Panc1 (cell line): ENCODE data around the gene SPATC1L. TPM values are rescaled to one million over a fixed set of nuclear protein-coding genes. Genes with fewer than 3 reads are reported as not detected.
"Not testable (repeated sequence)": the region's sequence is repeated elsewhere in the genome, so short reads cannot be mapped to it uniquely, and the experiment has no call there.

Source experiments
- ATAC-seq: fragments of 200-7000 bp; cut with Tn5 transposase; 2 replicates; pipeline ENCODE4 v1.9.1; 2020; ENCODE audit warnings: mild to moderate bottlenecking, moderate library complexity
- BruUV-seq: library from RNA; stranded (reverse); fragments of 400-500 nt; replicated peaks from 2 replicates; lab custom pipeline; 2021; lab: Mats Ljungman, UMichigan
- CTCF ChIA-PET: fragments of 300-600 bp; sonication (Branson Sonifier 250); formaldehyde crosslinking; loops from one replicate; lab custom pipeline; 2022; ENCODE audit warnings: antibody characterized with exemption; lab: Charles Lee
- POLR2A ChIA-PET: fragments of 300-600 bp; sonication (Branson Sonifier 250); formaldehyde crosslinking; loops from one replicate; lab custom pipeline; 2022; ENCODE audit warnings: antibody characterized with exemption; lab: Charles Lee
- DNase-seq: peaks from one replicate; pipeline ENCODE4 v3.0.0-alpha.2; 2010; ENCODE audit warnings: low read depth, low spot score
- H3K27ac ChIP-seq: 2 replicates; pipeline ENCODE4 v1.5.1; 2011; ENCODE audit warnings: mild to moderate bottlenecking, low read length, inconsistent platforms
- H3K27me3 ChIP-seq: fragments of 200-500 bp; sonication (Bioruptor generic); 2 replicates; pipeline ENCODE4 v1.6.0; 2014; ENCODE audit warnings: low read length, inconsistent platforms; ENCODE audit not compliant: control insufficient read depth, insufficient read depth
- H3K36me3 ChIP-seq: fragments of 200-500 bp; sonication (Bioruptor generic); 2 replicates; pipeline ENCODE4 v1.5.1; 2014; ENCODE audit warnings: inconsistent platforms, mild to moderate bottlenecking, low read length, moderate library complexity; ENCODE audit not compliant: control insufficient read depth, insufficient read depth
- H3K4me1 ChIP-seq: 2 replicates; pipeline ENCODE4 v1.5.1; 2011; ENCODE audit warnings: inconsistent platforms, mild to moderate bottlenecking, low read length, moderate library complexity; ENCODE audit not compliant: control insufficient read depth, insufficient read depth
- H3K4me3 ChIP-seq, 2 experiments: 2 replicates each; pipeline ENCODE4 v1.5.1; 2011 to 2012; ENCODE audit warnings: low read depth in 2 of 2, low read length in 2 of 2, mild to moderate bottlenecking in 2 of 2, inconsistent platforms in 1 of 2, moderate library complexity in 1 of 2
- H3K9me3 ChIP-seq: fragments of 200-500 bp; sonication (Bioruptor generic); 2 replicates; pipeline ENCODE4 v1.5.1; 2014; ENCODE audit warnings: low read depth, mild to moderate bottlenecking, inconsistent platforms, low read length, moderate library complexity; ENCODE audit not compliant: control insufficient read depth, insufficient read depth
- CTCF ChIP-seq: fragments of 450-650 bp; IDR thresholded peaks from 2 replicates; pipeline ENCODE4 v1.5.1; 2017; ENCODE audit warnings: mild to moderate bottlenecking
- POLR2AphosphoS5 ChIP-seq: IDR thresholded peaks from 2 replicates; pipeline ENCODE4 v1.6.1; 2012; ENCODE audit warnings: mild to moderate bottlenecking, low read depth, low read length, moderate library complexity
- REST ChIP-seq, 2 experiments: IDR thresholded peaks; 2 replicates each; pipeline ENCODE4 v1.6.1; 2011 to 2012; ENCODE audit warnings: low read depth in 2 of 2, control low read depth in 1 of 2, low read length in 1 of 2, mild to moderate bottlenecking in 1 of 2, moderate library complexity in 1 of 2; ENCODE audit not compliant: insufficient read depth in 1 of 2
- SIN3A ChIP-seq: IDR thresholded peaks from 2 replicates; pipeline ENCODE4 v1.6.1; 2012; ENCODE audit warnings: low read depth, mild to moderate bottlenecking, low read length, moderate library complexity, borderline replicate concordance; ENCODE audit not compliant: insufficient read depth
- TCF7L2 ChIP-seq: IDR thresholded peaks from 2 replicates; pipeline ENCODE4 v1.6.1; 2011; ENCODE audit warnings: mild to moderate bottlenecking, low read depth, low read length, inconsistent platforms
- in situ Hi-C: cut with HindIII; loops from 2 replicates; pipeline ENCODE4 v1.10.0; 2016; ENCODE audit warnings: low sequenced_read_pairs, low pct_unique_long_range_greater_than_20kb
- intact Hi-C: fragments of 100-400 bp; cut with micrococcal nuclease; formaldehyde crosslinking; loops from one replicate; pipeline ENCODE4 v1.10.0; 2022; ENCODE audit not compliant: unreplicated experiment
- total RNA-seq: library from RNA; stranded (reverse); gene quantifications from one replicate; pipeline ENCODE4 v1.2.1, GENCODE V29; 2021; ENCODE audit not compliant: unreplicated experiment

The SPATC1L gene
- total RNA-seq, 1 experiment from 2014 or later, result 0.26 TPM

GRCh38 chr21:46147429-46147828 is 36.8 kb downstream of the SPATC1L start:
- H3K9me3 ChIP-seq, intact Hi-C loops, H3K27ac ChIP-seq, H3K36me3 ChIP-seq, BruUV-seq, POLR2A ChIA-PET, H3K4me1 ChIP-seq, H3K4me3 ChIP-seq, H3K27me3 ChIP-seq, in situ Hi-C loops: not testable (repeated sequence)
- peak; percentile 91 for TF ChIP-seq CTCF
- CTCF ChIA-PET, result interaction anchor here (0.7 kb wide), 1 partner anchor 20 kb away, joined by 3 read pairs; no protein-coding TSS in a partner anchor
- DNase-seq (peak; percentile 32), ATAC-seq (peak; percentile 74)

GRCh38 chr21:46146856-46147255 is 37.4 kb downstream of the SPATC1L start:
- no peaks in the 10 kb centered on the region for H3K9me3 ChIP-seq
- no peaks in the 10 kb centered on the region for H3K36me3 ChIP-seq
- no peak for TF ChIP-seq REST (IDR thresholded peaks at IDR 0.05; ENCODE audit: insufficient read depth in 1 of 2, low read depth in 2 of 2, low read length in 1 of 2)
- TF ChIP-seq POLR2AphosphoS5, result no peak
- TF ChIP-seq SIN3A, result no peak
- BruUV-seq, result no TSS peak
- no peaks in the 10 kb centered on the region for H3K4me1 ChIP-seq
- H3K27ac ChIP-seq, result no peak overlapping the region
- no peak overlapping the region for H3K4me3 ChIP-seq
- POLR2A ChIA-PET, result no interaction called here
- no peak for DNase-seq
- intact Hi-C loops (no loop called here), in situ Hi-C loops (no loop called here)
- no peaks in the 10 kb centered on the region for H3K27me3 ChIP-seq
- ATAC-seq, result no peak
- CTCF ChIA-PET, result no interaction called here

GRCh38 chr21:46145840-46146691 is 38.2 kb downstream of the SPATC1L start:
- DNase-seq (no peak), ATAC-seq (no peak)
- TF ChIP-seq REST (IDR thresholded peaks at IDR 0.05; ENCODE audit: insufficient read depth in 1 of 2, low read depth in 2 of 2, low read length in 1 of 2) (no peak), CTCF (no peak), POLR2AphosphoS5 (no peak), TCF7L2 (no peak), SIN3A (no peak)
- POLR2A ChIA-PET, result no interaction called here
- BruUV-seq, result no TSS peak
- intact Hi-C loops, result no loop called here
- H3K27ac ChIP-seq, result no peak overlapping the region
- H3K4me3 ChIP-seq, result no peak overlapping the region
- H3K27me3 ChIP-seq, result no peaks in the 10 kb centered on the region
- H3K36me3 ChIP-seq, result no peaks in the 10 kb centered on the region
- no peaks in the 10 kb centered on the region for H3K9me3 ChIP-seq
- CTCF ChIA-PET, result no interaction called here
- no peaks in the 10 kb centered on the region for H3K4me1 ChIP-seq
- in situ Hi-C loops, result no loop called here
